ENCODE results near the gene RYK.
A peak's percentile ranks its signal among the peaks of the same experiment; 100 is the strongest.
"Not testable (repeated sequence)": the region's sequence is repeated elsewhere in the genome, so short reads cannot be mapped to it uniquely, and the experiment has no call there.

Gene RYK

GRCh38 chr3:134250717-134251220 lies at the start of gene RYK:
TSS of gene RYK (minus strand) at chr3:134250859. CDS start at chr3:134250654, 205 bp downstream.
- peak; percentile 82 for DNase-seq

GRCh38 chr3:134299888-134300206 lies 49.2 kb upstream of the RYK start:
- DNase-seq, result no peak

- no peak for DNase-seq
Measured at GRCh38 chr3:134299185-134299887, 48.7 kb upstream of the RYK start.

GRCh38 chr3:134298249-134298648 lies 47.6 kb upstream of the RYK start:
- no peak for DNase-seq

GRCh38 chr3:134296616-134297015 lies 46.0 kb upstream of the RYK start:
- no peak for DNase-seq

- no peak for DNase-seq
Measured at GRCh38 chr3:134295930-134296329, 45.3 kb upstream of the RYK start.

GRCh38 chr3:134294302-134295280 lies 43.9 kb upstream of the RYK start:
- DNase-seq, result no peak

- DNase-seq, result no peak
Measured at GRCh38 chr3:134291319-134292254, 40.9 kb upstream of the RYK start.

GRCh38 chr3:134287512-134287911 lies 36.9 kb upstream of the RYK start:
- DNase-seq, result no peak

GRCh38 chr3:134284438-134284837 lies 33.8 kb upstream of the RYK start:
- no peak for DNase-seq

- DNase-seq, result no peak
Measured at GRCh38 chr3:134282659-134283047, 32.0 kb upstream of the RYK start.

GRCh38 chr3:134281912-134282658 lies 31.4 kb upstream of the RYK start:
- DNase-seq, result no peak

GRCh38 chr3:134279466-134279865 lies 28.8 kb upstream of the RYK start:
- no peak for DNase-seq

- no peak for DNase-seq
Measured at GRCh38 chr3:134277066-134277660, 26.5 kb upstream of the RYK start.

GRCh38 chr3:134276086-134276485 lies 25.4 kb upstream of the RYK start:
- no peak for DNase-seq

GRCh38 chr3:134275110-134275509 lies 24.5 kb upstream of the RYK start:
- DNase-seq, result not testable (repeated sequence)

- DNase-seq, result no peak
Measured at GRCh38 chr3:134274571-134274970, 23.9 kb upstream of the RYK start.

- no peak for DNase-seq
Measured at GRCh38 chr3:134267996-134268395, 17.3 kb upstream of the RYK start.

GRCh38 chr3:134260987-134261386 lies 10.3 kb upstream of the RYK start:
- no peak for DNase-seq

- no peak for DNase-seq
Measured at GRCh38 chr3:134258761-134259347, 8.2 kb upstream of the RYK start.

GRCh38 chr3:134255404-134255803 lies 4.7 kb upstream of the RYK start:
- DNase-seq, result no peak
